ENCODE results near the gene IER2.
"Not testable (repeated sequence)": the region's sequence is repeated elsewhere in the genome, so short reads cannot be mapped to it uniquely, and the experiment has no call there.

Gene IER2

DNA sequence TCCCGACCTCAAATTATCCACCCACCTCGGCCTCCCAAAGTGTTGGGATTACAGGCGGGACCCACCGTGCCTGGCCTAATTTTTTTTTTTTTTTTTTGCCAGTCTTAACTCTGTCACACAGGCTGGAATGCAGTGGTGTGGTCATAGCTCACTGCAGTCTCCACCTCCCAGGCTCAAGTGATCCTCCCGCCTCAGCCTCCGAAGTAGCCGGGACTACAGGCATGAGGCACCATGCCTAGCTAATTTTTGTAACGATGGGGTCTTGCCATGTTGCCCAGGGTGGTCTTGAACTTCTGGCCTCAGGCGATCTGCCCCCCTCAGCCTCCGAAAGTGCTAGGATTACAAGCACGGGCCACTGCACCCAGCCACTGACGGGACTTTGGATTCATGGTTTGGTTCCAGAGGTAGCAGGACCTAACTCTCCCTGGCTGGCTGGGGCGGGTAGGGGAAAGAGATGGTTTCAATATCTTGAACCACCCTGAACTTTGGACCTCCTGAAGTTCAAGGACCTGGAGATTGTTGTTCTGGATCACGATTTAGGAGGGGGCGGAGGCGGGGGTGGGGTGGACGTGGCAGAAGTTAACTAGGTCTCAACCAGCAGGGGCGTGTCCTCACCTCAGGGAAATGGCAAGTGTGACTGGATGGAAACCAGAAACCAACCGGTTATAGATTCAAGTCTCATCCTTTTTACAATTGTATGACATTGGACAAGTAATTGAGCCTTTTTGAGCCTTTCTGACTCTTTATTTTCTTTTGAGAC lies 40.8 kb downstream of the IER2 start:
- in situ Hi-C loops (cut with MboI; ENCODE audit: low sequenced_read_pairs), result no loop called here

DNA sequence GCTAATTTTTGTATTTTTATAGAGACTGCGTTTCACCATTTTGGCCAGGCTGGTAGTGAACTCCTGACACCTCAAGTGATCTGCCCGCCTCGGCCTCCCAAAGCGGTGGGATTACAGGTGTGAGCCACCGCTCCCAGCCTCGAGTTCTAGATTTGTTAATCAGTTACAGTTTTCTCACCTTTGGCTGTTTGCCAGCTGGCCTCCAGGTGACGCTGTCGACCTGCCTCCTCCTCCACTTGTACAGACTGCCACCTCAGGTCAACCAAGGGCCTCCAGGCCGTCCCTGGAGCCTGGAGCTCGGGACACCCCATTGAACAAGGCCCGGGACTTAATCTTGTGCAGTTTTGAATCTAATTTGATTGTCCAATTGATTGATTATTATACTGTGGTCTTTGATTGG lies 45.5 kb downstream of the IER2 start:
- in situ Hi-C loops (cut with MboI; ENCODE audit: low sequenced_read_pairs), result no loop called here

DNA sequence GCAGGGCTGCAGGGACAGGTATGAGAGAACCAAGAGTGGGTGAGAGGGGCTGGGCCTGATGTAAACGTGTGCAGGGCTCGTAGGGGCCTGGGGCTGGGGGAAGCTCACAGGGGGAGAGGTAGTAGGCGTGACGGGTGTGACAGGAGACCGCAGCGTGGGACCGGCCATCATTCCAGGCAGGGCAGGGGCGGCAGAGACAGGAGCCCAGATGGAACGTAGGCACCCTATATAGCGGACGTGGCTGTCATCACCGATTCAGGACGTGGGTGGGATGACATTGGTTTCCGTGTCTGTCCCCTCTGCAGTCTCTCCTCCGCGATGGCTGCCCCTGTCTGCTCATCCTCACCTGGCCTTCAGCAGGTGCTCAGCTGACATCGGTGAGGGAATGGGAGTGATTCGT lies 48.4 kb downstream of the IER2 start:
- in situ Hi-C loops (cut with MboI; ENCODE audit: low sequenced_read_pairs), result no loop called here

GRCh38 chr19:13202112-13202511 lies 51.9 kb downstream of the IER2 start:
- in situ Hi-C loops (cut with MboI; ENCODE audit: low sequenced_read_pairs), result not testable (repeated sequence)

All from HL-60/S4 treated with phorbol 12-myristate 13-acetate at 8.2 ng/mL for 4 days and 3 days (cell line).